GM12864 (cell line): ENCODE data around the gene PHKA2.

Source experiments
- DNase-seq: peaks from one replicate; pipeline ENCODE4 v3.0.0-alpha.2; 2011; ENCODE audit warnings: low read depth
- H3K4me3 ChIP-seq: 2 replicates; pipeline ENCODE4 v1.5.1; 2011; ENCODE audit warnings: mild to moderate bottlenecking, low read depth, low read length, control low read depth
- CTCF ChIP-seq: IDR thresholded peaks from 2 replicates; pipeline ENCODE4 v1.5.1; 2011; ENCODE audit warnings: low read depth, mild to moderate bottlenecking, moderate library complexity, low read length, control low read depth, inconsistent platforms; ENCODE audit errors: missing control alignments

PHKA2 gene

GRCh38 chrX:19007868-19008267 is 24.0 kb upstream of the PHKA2 start:
- DNase-seq: no peak
- TF ChIP-seq CTCF: no peak
- no peak overlapping the region for H3K4me3 ChIP-seq

GRCh38 chrX:19007011-19007410 is 23.1 kb upstream of the PHKA2 start:
- H3K4me3 ChIP-seq: no peak overlapping the region
- no peak for TF ChIP-seq CTCF
- no peak for DNase-seq

- no peak for DNase-seq
- TF ChIP-seq CTCF: peak; percentile 24
- H3K4me3 ChIP-seq: no peak overlapping the region
Observed at GRCh38 chrX:19005909-19006308, 22.0 kb upstream of the PHKA2 start.

- TF ChIP-seq CTCF: no peak
- H3K4me3 ChIP-seq: no peak overlapping the region
- no peak for DNase-seq
Observed at GRCh38 chrX:19003756-19004155, 19.8 kb upstream of the PHKA2 start.

GRCh38 chrX:18998653-18999052 is 14.7 kb upstream of the PHKA2 start:
- no peak for TF ChIP-seq CTCF
- DNase-seq: no peak
- no peak overlapping the region for H3K4me3 ChIP-seq

GRCh38 chrX:18997916-18998315 is 14.0 kb upstream of the PHKA2 start:
- DNase-seq: no peak
- no peak overlapping the region for H3K4me3 ChIP-seq
- TF ChIP-seq CTCF: no peak

GRCh38 chrX:18996536-18996935 is 12.6 kb upstream of the PHKA2 start:
- no peak overlapping the region for H3K4me3 ChIP-seq
- no peak for DNase-seq
- no peak for TF ChIP-seq CTCF
